Large intestine (tissue), 12 donors: Measurements from ENCODE around the gene CRIP3. TPM values are rescaled to one million over a fixed set of nuclear protein-coding genes. Genes with fewer than 3 reads are reported as not detected.
"Not testable (repeated sequence)": the region's sequence is repeated elsewhere in the genome, so short reads cannot be mapped to it uniquely, and the experiment has no call there.

Experiments used
- DNase-seq, 2 donors: peaks; one replicate each; pipeline versions ENCODE4 v3.0.0 to v3.0.0-alpha.2; 2013
- H3K27ac ChIP-seq: one replicate; pipeline ENCODE4 v1.5.1; 2013; ENCODE audit warnings: low read length
- H3K27me3 ChIP-seq: 2 replicates; pipeline ENCODE4 v1.6.1; 2013; ENCODE audit warnings: low read length; ENCODE audit not compliant: control insufficient read depth, insufficient read depth
- H3K36me3 ChIP-seq: 2 replicates; pipeline ENCODE4 v1.6.1; 2013; ENCODE audit warnings: low read length; ENCODE audit not compliant: control insufficient read depth, insufficient read depth
- H3K4me1 ChIP-seq: one replicate; pipeline ENCODE4 v1.6.1; 2013; ENCODE audit warnings: low read length; ENCODE audit not compliant: control insufficient read depth, insufficient read depth
- H3K4me3 ChIP-seq: one replicate; pipeline ENCODE4 v1.5.1; 2013; ENCODE audit warnings: low read length
- H3K9me3 ChIP-seq: one replicate; pipeline ENCODE4 v1.6.1; 2013; ENCODE audit warnings: mild to moderate bottlenecking, low read depth, low read length, moderate library complexity; ENCODE audit not compliant: control insufficient read depth
- WGBS: methylation state at CpG from one replicate; pipeline ENCODE4 v1.1.5; 2013; ENCODE audit warnings: low lambda C conversion rate; ENCODE audit not compliant: insufficient coverage; 5-methylcytosine and 5-hydroxymethylcytosine counted together
- long read RNA-seq, 11 donors: transcript quantifications; one replicate each; lab custom pipeline, GENCODE V29; 2026
- polyA plus RNA-seq: library from polyadenylated mRNA; unstranded; fragments of 120-200 nt; gene quantifications from one replicate; pipeline ENCODE4 v1.2.1, GENCODE V29; 2013

The CRIP3 gene
- 8.4 TPM for polyA plus RNA-seq
- long read RNA-seq, donor 1 = 0 reads
- long read RNA-seq, donor 2 = 0 reads
- long read RNA-seq, donor 3 = 0 reads
- long read RNA-seq, donor 4 = 0 reads
- long read RNA-seq, donor 5, partial matches to known transcripts = 0 of 1 reads
- long read RNA-seq, donor 5, other reads (novel, unspliced or antisense) = 0 of 1 reads
- long read RNA-seq, donor 6, partial matches to known transcripts = 0 of 1 reads
- long read RNA-seq, donor 6, other reads (novel, unspliced or antisense) = 0 of 1 reads
- long read RNA-seq, donor 7 = 0 reads
- long read RNA-seq, donor 8 = 0 reads
- long read RNA-seq, donor 9 = 0 reads
- long read RNA-seq, donor 10, partial matches to known transcripts = 0 of 1 reads
- long read RNA-seq, donor 10, other reads (novel, unspliced or antisense) = 0 of 1 reads
- long read RNA-seq, donor 11, partial matches to known transcripts = 0 of 1 reads
- long read RNA-seq, donor 11, other reads (novel, unspliced or antisense) = 0 of 1 reads

DNA sequence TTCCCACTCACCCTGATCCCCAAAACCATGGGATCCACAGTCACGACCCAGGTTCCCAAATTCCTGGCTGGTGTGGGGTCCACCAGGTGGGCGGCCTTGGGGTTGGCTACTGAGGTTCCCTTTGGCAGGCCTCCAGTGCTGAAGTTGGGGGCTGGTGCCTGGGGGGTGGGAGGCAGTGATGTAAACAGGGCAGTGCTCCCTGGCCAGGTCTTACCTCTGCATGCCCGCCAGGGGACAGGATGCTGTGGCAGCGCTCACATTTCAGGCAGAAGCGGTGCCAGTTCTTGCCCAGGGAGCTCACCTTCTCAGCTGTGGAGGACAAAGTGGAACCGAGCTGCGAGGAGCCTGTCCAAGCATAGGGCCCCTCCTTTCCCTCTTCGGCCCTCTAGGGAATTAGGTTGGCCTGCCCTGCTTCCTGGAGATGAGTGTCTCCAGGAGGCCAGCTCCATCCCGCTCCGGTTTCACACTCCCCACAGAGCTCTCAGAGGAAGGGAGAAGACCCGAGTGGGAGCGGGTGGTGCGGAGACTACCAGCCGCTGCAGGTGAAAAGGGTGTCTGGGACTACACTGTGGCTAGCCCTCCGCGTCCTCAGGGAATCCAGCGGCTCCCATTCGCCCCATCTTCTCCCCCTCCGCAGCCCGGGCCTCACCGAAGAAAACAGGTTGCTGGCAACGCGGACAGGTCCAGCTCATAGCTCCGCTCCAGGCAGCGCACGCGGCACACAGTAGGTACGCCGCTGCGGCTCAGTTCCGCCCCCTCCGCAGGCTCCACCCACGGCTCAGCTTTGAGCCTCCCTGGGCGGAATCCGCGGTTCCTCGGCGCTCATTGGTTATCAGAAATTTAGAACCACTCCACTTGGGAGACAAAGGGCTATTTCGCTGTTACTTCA, at the start of gene CRIP3:
Gene CRIP3 (minus strand): TSS at position 726 of the 889 bp plus-strand sequence. CDS start 34 bp downstream, at position 692.
- Histone ChIP-seq H3K27ac (no peak within 1 kb of the TSS), H3K4me1 (peaks cover 5% of the 10 kb centered on the region), H3K36me3 (no peaks in the 10 kb centered on the region), H3K9me3 (no peaks in the 10 kb centered on the region), H3K27me3 (peaks cover 5% of the 10 kb centered on the region), H3K4me3 (peak within 1 kb of the TSS; percentile 19)
- peak in 1 of 2 donors; percentile 44 for DNase-seq
- no CpG with 5 or more reads among the region's 39 CpGs for WGBS

GRCh38 chr6:43355862-43356590, 47.4 kb upstream of the CRIP3 start:
- Histone ChIP-seq H3K27me3 (no peaks in the 10 kb centered on the region), H3K4me3 (no peak overlapping the region), H3K4me1 (no peaks in the 10 kb centered on the region), H3K27ac (no peak overlapping the region), H3K9me3 (no peaks in the 10 kb centered on the region), H3K36me3 (peaks cover 61% of the 10 kb centered on the region)
- peak; percentile 22 to 47 for DNase-seq
- no CpG with 5 or more reads among the region's 2 CpGs for WGBS

- H3K36me3 ChIP-seq = peaks cover 62% of the 10 kb centered on the region
- not testable (repeated sequence) for H3K4me3 ChIP-seq, H3K9me3 ChIP-seq, H3K27me3 ChIP-seq, H3K4me1 ChIP-seq, H3K27ac ChIP-seq, DNase-seq
- WGBS = 100% methylated on average over 1 of the region's 5 CpGs
Observed at GRCh38 chr6:43351951-43352350, 43.3 kb upstream of the CRIP3 start.

DNA sequence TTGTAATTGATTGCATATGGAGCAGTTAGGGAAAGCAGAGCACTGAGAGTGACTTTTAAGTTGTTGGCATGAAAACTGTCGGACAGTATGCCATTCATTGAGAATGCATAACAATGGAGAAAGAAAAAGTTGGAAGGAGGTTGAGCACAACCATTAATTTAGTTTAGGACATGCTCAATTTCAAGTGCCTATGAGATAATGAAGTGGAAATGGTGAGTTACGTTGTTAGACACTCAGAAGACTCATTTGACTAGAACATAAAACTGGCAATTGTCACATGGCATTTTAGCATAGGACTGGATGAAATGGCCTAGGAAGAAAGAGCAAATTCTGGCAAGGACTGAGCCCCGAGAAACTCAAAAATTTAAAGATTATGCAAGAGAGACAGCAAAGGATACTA, 38.8 kb upstream of the CRIP3 start:
- WGBS = 100% methylated on average over 1 of the region's 3 CpGs
- Histone ChIP-seq H3K36me3 (peaks cover 52% of the 10 kb centered on the region), H3K4me3 (no peak overlapping the region), H3K9me3 (no peaks in the 10 kb centered on the region), H3K4me1 (no peaks in the 10 kb centered on the region), H3K27me3 (no peaks in the 10 kb centered on the region), H3K27ac (no peak overlapping the region)
- DNase-seq = no peak

DNA sequence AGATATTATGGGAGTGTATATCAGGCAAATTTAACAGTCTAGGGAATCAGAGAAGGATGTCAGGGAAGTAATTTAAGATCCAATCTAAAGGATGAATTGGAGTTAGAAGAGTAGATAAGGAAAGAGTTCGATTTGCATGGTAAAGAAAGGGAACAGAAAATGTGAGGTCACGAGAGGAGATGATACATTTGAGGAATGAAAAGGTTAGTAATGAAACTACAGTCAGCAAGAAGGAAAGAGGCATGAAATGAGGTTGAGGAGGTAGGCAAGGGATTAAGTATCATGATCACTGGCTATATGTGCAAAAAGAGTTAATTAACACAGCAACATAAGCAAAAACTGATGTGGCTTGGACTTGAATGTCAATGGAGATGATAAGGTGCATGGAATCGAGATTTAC, 38.4 kb upstream of the CRIP3 start:
- 98% methylated on average over 3 of the region's 3 CpGs for WGBS
- no peak for DNase-seq
- no peak overlapping the region for H3K27ac ChIP-seq
- no peaks in the 10 kb centered on the region for H3K27me3 ChIP-seq
- H3K9me3 ChIP-seq = no peaks in the 10 kb centered on the region
- H3K4me1 ChIP-seq = no peaks in the 10 kb centered on the region
- H3K36me3 ChIP-seq = peaks cover 52% of the 10 kb centered on the region
- no peak overlapping the region for H3K4me3 ChIP-seq

DNA sequence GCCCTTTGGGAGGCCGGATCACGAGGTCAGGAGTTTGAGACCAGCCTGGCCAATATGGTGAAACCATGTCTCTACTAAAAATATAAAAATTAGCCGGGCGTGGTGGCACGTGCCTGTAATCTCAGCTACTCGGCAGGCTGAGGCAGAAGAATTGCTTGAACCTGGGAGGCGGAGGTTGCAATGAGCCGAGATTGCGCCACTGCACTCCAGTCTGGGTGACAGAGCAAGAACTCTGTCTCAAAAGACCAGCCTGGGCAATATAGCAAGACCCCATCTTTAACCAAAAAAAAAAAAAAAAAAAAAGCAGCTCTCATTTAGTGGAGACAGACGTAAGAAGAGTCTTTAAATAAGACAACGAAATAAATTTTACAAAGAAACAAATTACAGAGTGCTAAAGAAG, 37.6 kb upstream of the CRIP3 start:
- H3K9me3 ChIP-seq, H3K27ac ChIP-seq, H3K4me1 ChIP-seq, H3K4me3 ChIP-seq, DNase-seq, H3K27me3 ChIP-seq: not testable (repeated sequence)
- 100% methylated on average over 1 of the region's 11 CpGs for WGBS
- H3K36me3 ChIP-seq = peaks cover 56% of the 10 kb centered on the region

GRCh38 chr6:43339168-43339567, 30.5 kb upstream of the CRIP3 start:
- no CpG with 5 or more reads among the region's 4 CpGs for WGBS
- Histone ChIP-seq H3K36me3 (peaks cover 54% of the 10 kb centered on the region), H3K27ac (no peak overlapping the region), H3K4me3 (no peak overlapping the region), H3K27me3 (no peaks in the 10 kb centered on the region), H3K4me1 (peaks cover 19% of the 10 kb centered on the region), H3K9me3 (no peaks in the 10 kb centered on the region)
- DNase-seq = no peak

DNA sequence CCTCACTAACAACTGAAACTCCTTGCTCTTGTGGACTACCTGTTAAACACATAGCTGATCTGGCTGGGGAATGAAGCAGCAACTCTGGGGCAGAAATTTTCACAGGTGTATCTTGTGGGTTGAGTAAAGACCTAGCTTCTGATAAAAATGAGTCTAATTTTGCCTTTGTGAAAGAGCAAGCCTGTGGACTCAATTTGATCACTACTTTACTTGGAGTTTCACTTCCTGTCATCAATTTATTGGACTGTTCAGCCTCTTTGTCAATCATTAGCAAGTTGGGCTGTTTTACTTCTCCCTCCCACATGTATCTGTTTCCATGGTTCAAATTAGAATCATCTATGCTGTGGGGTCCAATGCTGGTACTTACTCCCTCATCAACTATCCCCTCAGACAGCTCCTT, 29.6 kb upstream of the CRIP3 start:
- Histone ChIP-seq H3K4me3 (no peak overlapping the region), H3K9me3 (no peaks in the 10 kb centered on the region), H3K36me3 (peaks cover 49% of the 10 kb centered on the region), H3K27me3 (no peaks in the 10 kb centered on the region), H3K4me1 (peaks cover 21% of the 10 kb centered on the region), H3K27ac (no peak overlapping the region)
- DNase-seq = no peak

GRCh38 chr6:43336382-43336781, 27.8 kb upstream of the CRIP3 start:
- peaks cover 21% of the 10 kb centered on the region for H3K4me1 ChIP-seq
- H3K27me3 ChIP-seq = no peaks in the 10 kb centered on the region
- 100% methylated on average over 2 of the region's 3 CpGs for WGBS
- H3K9me3 ChIP-seq = no peaks in the 10 kb centered on the region
- no peak for DNase-seq
- no peak overlapping the region for H3K4me3 ChIP-seq
- no peak overlapping the region for H3K27ac ChIP-seq
- peaks cover 33% of the 10 kb centered on the region for H3K36me3 ChIP-seq

DNA sequence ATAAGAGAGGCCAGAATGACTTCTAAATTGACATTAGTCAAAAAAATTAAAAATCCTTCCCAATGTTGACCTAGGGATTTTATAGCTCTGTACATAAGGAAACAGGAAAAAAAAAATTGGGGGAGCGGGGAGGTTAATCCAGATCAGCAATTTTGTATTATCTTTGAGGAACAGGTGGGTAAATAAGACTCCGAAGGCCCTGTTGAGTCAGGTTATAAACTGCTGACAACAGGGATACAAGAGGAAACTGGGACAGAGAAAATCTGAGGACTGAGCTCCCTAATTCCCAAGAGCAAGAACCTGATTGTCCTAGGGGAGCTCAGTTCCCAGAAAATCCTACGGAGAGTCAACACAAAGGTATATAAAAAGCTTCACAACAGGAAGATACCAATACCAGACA, 26.8 kb upstream of the CRIP3 start:
- Histone ChIP-seq H3K9me3 (no peaks in the 10 kb centered on the region), H3K4me3 (no peak overlapping the region), H3K27me3 (no peaks in the 10 kb centered on the region), H3K36me3 (peaks cover 27% of the 10 kb centered on the region), H3K4me1 (peaks cover 21% of the 10 kb centered on the region), H3K27ac (peak overlapping the region; percentile 45)
- WGBS = no CpG with 5 or more reads among the region's 3 CpGs
- DNase-seq = peak; percentile 12 to 64
